DOHH2 (cell line): ENCODE data around the gene AGBL5.

Source experiments
- H3F3A ChIP-seq: fragments of 200-600 bp; sonication (generic), shearing (Covaris generic); 2 replicates; pipeline ENCODE4 v1.6.0; 2016; ENCODE audit warnings: antibody characterized with exemption, mild to moderate bottlenecking; ENCODE audit not compliant: control insufficient read depth, insufficient read depth
- H3K27ac ChIP-seq: fragments of 200-600 bp; sonication (generic); 2 replicates; pipeline ENCODE4 v1.5.1; 2014; ENCODE audit warnings: low read depth, mild to moderate bottlenecking, low read length, moderate library complexity
- H3K27me3 ChIP-seq: fragments of 200-600 bp; sonication (generic); 2 replicates; pipeline ENCODE4 v1.6.1; 2014; ENCODE audit warnings: mild to moderate bottlenecking, low read length, mixed read lengths; ENCODE audit not compliant: control insufficient read depth
- H3K36me3 ChIP-seq: fragments of 200-600 bp; sonication (generic); 2 replicates; pipeline ENCODE4 v1.6.1; 2014; ENCODE audit warnings: mild to moderate bottlenecking, low read length, moderate library complexity, mixed read lengths; ENCODE audit not compliant: control insufficient read depth
- H3K4me1 ChIP-seq: fragments of 200-600 bp; sonication (generic); 2 replicates; pipeline ENCODE4 v1.6.1; 2014; ENCODE audit warnings: mild to moderate bottlenecking, low read length, mixed read lengths; ENCODE audit not compliant: control insufficient read depth
- H3K4me2 ChIP-seq: fragments of 200-600 bp; sonication (generic); 2 replicates; pipeline ENCODE4 v1.6.0; 2014; ENCODE audit warnings: mild to moderate bottlenecking, low read length, moderate library complexity
- H3K4me3 ChIP-seq: fragments of 200-600 bp; sonication (generic); 2 replicates; pipeline ENCODE4 v1.5.1; 2014; ENCODE audit warnings: mild to moderate bottlenecking, low read length, mixed read lengths
- H3K79me2 ChIP-seq: fragments of 200-600 bp; sonication (generic); 2 replicates; pipeline ENCODE4 v1.6.1; 2014; ENCODE audit warnings: mild to moderate bottlenecking, low read length, mixed read lengths; ENCODE audit not compliant: control insufficient read depth
- H3K9me2 ChIP-seq: fragments of 200-600 bp; sonication (generic); replicated peaks from 2 replicates; pipeline ENCODE4 v1.6.1; 2014; ENCODE audit warnings: mild to moderate bottlenecking, low read length, mixed read lengths; ENCODE audit not compliant: control insufficient read depth
- H3K9me3 ChIP-seq: fragments of 200-600 bp; sonication (generic); 2 replicates; pipeline ENCODE4 v1.6.1; 2014; ENCODE audit warnings: antibody characterized with exemption, low read length, mixed read lengths; ENCODE audit not compliant: control insufficient read depth, insufficient read depth
- H4K20me1 ChIP-seq: fragments of 200-600 bp; sonication (generic); 2 replicates; pipeline ENCODE4 v1.6.0; 2014; ENCODE audit warnings: low read depth, mild to moderate bottlenecking, antibody characterized with exemption, low read length, moderate library complexity; ENCODE audit not compliant: control insufficient read depth, insufficient read depth
- EZH2phosphoT487 ChIP-seq: fragments of 200-600 bp; sonication (generic); IDR thresholded peaks from 2 replicates; pipeline ENCODE4 v1.6.1; 2017; ENCODE audit warnings: borderline replicate concordance, mild to moderate bottlenecking, antibody characterized with exemption, low read length, moderate library complexity, mixed read lengths
- TF ChIP-seq, protein P1 (sequence below): fragments of 200-600 bp; sonication (generic); IDR thresholded peaks from one replicate; pipeline ENCODE4 v1.5.1; 2014; ENCODE audit warnings: antibody characterized with exemption, mild to moderate bottlenecking, low read depth, low read length; ENCODE audit not compliant: poor library complexity, severe bottlenecking

AGBL5 gene

DNA sequence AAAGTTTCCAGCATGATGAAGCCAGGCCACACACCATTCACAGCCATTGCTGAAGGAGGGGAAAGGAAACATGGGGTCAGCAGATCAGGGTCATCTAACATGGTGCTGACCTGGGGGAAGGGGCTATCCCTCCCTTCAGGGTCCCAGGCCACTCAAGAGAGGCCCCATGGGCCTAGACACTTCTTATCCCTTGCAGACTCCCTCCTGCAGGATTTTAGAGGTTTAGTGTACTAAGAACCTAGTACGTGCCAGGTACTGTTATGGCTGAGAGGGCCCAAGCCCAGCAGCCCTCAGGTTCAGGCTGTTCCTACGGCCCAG lies 43.9 kb downstream of the AGBL5 start:
- no peak for TF ChIP-seq EZH2phosphoT487
- TF ChIP-seq, protein P1, sequence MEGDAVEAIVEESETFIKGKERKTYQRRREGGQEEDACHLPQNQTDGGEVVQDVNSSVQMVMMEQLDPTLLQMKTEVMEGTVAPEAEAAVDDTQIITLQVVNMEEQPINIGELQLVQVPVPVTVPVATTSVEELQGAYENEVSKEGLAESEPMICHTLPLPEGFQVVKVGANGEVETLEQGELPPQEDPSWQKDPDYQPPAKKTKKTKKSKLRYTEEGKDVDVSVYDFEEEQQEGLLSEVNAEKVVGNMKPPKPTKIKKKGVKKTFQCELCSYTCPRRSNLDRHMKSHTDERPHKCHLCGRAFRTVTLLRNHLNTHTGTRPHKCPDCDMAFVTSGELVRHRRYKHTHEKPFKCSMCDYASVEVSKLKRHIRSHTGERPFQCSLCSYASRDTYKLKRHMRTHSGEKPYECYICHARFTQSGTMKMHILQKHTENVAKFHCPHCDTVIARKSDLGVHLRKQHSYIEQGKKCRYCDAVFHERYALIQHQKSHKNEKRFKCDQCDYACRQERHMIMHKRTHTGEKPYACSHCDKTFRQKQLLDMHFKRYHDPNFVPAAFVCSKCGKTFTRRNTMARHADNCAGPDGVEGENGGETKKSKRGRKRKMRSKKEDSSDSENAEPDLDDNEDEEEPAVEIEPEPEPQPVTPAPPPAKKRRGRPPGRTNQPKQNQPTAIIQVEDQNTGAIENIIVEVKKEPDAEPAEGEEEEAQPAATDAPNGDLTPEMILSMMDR: no peak
- Histone ChIP-seq H3K27ac (no peak overlapping the region), H3K79me2 (no peaks in the 10 kb centered on the region), H3K9me3 (no peaks in the 10 kb centered on the region), H3K4me1 (peaks cover 11% of the 10 kb centered on the region), H3K4me2 (no peak overlapping the region), H4K20me1 (no peaks in the 10 kb centered on the region), H3F3A (no peaks in the 10 kb centered on the region), H3K4me3 (no peak overlapping the region), H3K9me2 (no peaks in the 10 kb centered on the region), H3K36me3 (no peaks in the 10 kb centered on the region), H3K27me3 (no peaks in the 10 kb centered on the region)

GRCh38 chr2:27095745-27096651 lies 44.5 kb downstream of the AGBL5 start:
- H3K9me2 ChIP-seq: no peaks in the 10 kb centered on the region
- H3K4me3 ChIP-seq: peak overlapping the region; percentile 70
- H3K9me3 ChIP-seq: no peaks in the 10 kb centered on the region
- peak overlapping the region; percentile 86 for H3K4me2 ChIP-seq
- no peaks in the 10 kb centered on the region for H3K27me3 ChIP-seq
- H3K36me3 ChIP-seq: no peaks in the 10 kb centered on the region
- no peak overlapping the region for H3K27ac ChIP-seq
- no peaks in the 10 kb centered on the region for H3K79me2 ChIP-seq
- H3F3A ChIP-seq: no peaks in the 10 kb centered on the region
- H4K20me1 ChIP-seq: no peaks in the 10 kb centered on the region
- H3K4me1 ChIP-seq: peaks cover 11% of the 10 kb centered on the region
- no peak for TF ChIP-seq EZH2phosphoT487
- TF ChIP-seq, protein P1: no peak

- Histone ChIP-seq H3K4me2 (peak overlapping the region; percentile 86; the same call in 1 of the 2 replicates), H3K36me3 (no peaks in the 10 kb centered on the region)
Observed at GRCh38 chr2:27096748-27097297, 45.4 kb downstream of the AGBL5 start.

More at GRCh38 chr2:27096748-27097297, 45.4 kb downstream of the AGBL5 start:
- Histone ChIP-seq H4K20me1 (no peaks in the 10 kb centered on the region), H3K27ac (no peak overlapping the region), H3K79me2 (no peaks in the 10 kb centered on the region), H3K9me2 (no peaks in the 10 kb centered on the region), H3K4me1 (peaks cover 11% of the 10 kb centered on the region), H3K27me3 (no peaks in the 10 kb centered on the region), H3K9me3 (no peaks in the 10 kb centered on the region), H3K4me3 (no peak overlapping the region), H3F3A (no peaks in the 10 kb centered on the region)
- TF ChIP-seq EZH2phosphoT487: no peak
- TF ChIP-seq, protein P1: no peak
